Measurements from ENCODE around the gene AQP1. TPM values are rescaled to one million over a fixed set of nuclear protein-coding genes. Genes with fewer than 3 reads are reported as not detected.

AQP1 gene
- total RNA-seq, 4 donors from 2014 or later, result 48.7 to 231 (median 134) TPM

DNA sequence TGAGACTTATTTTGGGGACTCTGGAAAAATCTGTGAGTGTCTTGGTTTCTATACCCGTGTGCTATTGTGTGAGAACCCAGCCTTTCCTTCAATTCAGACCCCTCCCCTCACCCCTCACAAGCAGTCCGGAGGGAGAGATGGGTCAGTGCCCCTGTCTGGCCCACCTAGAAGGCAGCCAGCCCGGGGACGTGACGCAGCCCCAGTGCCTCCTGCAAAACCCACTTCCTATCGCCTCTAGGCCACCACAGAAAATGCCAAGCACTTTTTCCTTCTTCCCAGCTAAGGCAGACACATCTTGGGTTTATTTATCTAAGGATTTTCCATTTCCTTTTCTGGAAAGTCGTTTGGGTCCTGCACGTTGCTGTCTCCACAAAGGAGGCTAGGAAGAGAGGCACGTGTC lies 11.6 kb upstream of the AQP1 start:
- WGBS, 2 donors, result 59 to 72% methylated on average over 9 of the region's 9 CpGs

DNA sequence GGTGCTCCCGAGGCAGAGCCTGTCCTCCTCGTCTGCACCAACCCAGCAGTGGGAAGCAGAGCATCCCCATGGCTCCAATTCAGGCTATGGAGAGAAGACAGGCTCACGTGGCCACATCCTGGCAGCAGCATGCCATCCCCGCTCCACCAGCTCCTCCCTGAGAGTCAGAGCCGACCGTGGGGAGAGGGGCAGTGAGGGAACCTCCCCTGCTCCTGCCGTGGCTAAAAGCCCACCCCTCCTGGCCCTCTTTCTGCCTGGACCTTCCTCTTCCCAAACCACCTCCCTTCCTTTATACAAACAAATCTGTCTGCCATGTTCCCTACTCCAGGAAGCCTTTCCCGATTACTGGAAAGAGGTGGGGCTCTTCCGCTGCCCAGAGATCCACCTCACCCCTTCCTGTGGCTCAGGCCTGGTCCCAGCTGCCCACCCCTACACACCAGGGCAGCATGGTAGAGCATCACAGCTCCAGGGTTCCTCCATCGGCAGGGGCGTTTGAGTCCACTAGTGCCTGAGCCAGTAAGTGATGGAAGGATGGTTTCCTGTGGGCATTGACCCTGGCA lies 10.8 kb upstream of the AQP1 start:
- 78 to 84% methylated on average over 8 to 10 of the region's 11 CpGs for WGBS, 2 donors
- peak overlapping the region in 2 of 3 donors; percentile 27 to 44 for H3K27ac ChIP-seq
- no peaks in the 10 kb centered on the region for H3K27me3 ChIP-seq
- TF ChIP-seq POLR2A (IDR thresholded peaks at IDR 0.05), result no peak
- TF ChIP-seq, protein P1, sequence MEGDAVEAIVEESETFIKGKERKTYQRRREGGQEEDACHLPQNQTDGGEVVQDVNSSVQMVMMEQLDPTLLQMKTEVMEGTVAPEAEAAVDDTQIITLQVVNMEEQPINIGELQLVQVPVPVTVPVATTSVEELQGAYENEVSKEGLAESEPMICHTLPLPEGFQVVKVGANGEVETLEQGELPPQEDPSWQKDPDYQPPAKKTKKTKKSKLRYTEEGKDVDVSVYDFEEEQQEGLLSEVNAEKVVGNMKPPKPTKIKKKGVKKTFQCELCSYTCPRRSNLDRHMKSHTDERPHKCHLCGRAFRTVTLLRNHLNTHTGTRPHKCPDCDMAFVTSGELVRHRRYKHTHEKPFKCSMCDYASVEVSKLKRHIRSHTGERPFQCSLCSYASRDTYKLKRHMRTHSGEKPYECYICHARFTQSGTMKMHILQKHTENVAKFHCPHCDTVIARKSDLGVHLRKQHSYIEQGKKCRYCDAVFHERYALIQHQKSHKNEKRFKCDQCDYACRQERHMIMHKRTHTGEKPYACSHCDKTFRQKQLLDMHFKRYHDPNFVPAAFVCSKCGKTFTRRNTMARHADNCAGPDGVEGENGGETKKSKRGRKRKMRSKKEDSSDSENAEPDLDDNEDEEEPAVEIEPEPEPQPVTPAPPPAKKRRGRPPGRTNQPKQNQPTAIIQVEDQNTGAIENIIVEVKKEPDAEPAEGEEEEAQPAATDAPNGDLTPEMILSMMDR (IDR thresholded peaks at IDR 0.05), result no peak
- peaks cover 13 to 24% of the 10 kb centered on the region in 2 donors for H3K4me1 ChIP-seq
- no peaks in the 10 kb centered on the region for H3K9me3 ChIP-seq
- no peak for DNase-seq
- intact Hi-C loops (cut with DNase I), result no loop called here
- no peaks in the 10 kb centered on the region for H3K36me3 ChIP-seq
- H3K4me3 ChIP-seq (replicated peaks in 1 of 3), result no peak overlapping the region

More for the DNA sequence above, 11.6 kb upstream of the AQP1 start:
- H3K4me1 ChIP-seq, result peaks cover 7 to 18% of the 10 kb centered on the region in 2 donors
- no peak overlapping the region for H3K4me3 ChIP-seq (replicated peaks in 1 of 3)
- H3K9me3 ChIP-seq, result no peaks in the 10 kb centered on the region
- peak overlapping the region in 2 of 3 donors; percentile 27 to 44 for H3K27ac ChIP-seq
- intact Hi-C loops (cut with DNase I), result no loop called here
- no peak for DNase-seq
- H3K36me3 ChIP-seq, result no peaks in the 10 kb centered on the region
- TF ChIP-seq, protein P1 (IDR thresholded peaks at IDR 0.05), result no peak
- TF ChIP-seq POLR2A (IDR thresholded peaks at IDR 0.05), result no peak
- no peaks in the 10 kb centered on the region for H3K27me3 ChIP-seq

DNA sequence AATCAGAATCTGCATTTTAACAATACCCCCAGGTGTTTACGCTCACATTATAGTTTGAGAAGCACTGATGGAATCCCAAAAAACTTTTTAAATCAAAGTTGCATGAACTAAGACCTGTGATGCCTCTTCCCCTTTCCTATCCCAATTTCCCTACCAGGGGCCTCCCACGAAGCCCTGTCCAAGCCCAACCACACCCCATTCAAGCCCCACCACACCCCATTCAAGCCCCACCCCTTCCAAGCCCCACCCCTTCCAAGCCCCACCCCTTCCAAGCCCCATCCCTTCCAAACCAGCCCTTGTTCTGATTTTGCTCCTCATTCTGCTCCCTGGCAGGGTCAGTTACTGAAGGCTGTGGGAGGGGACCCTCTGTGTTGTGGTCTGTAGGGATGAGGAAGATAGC lies 9.8 kb upstream of the AQP1 start:
- H3K4me3 ChIP-seq (replicated peaks in 1 of 3), result no peak overlapping the region
- TF ChIP-seq, protein P1 (IDR thresholded peaks at IDR 0.05), result no peak
- no peak for TF ChIP-seq POLR2A (IDR thresholded peaks at IDR 0.05)
- no peaks in the 10 kb centered on the region for H3K36me3 ChIP-seq
- no peaks in the 10 kb centered on the region for H3K27me3 ChIP-seq
- H3K27ac ChIP-seq, result no peak overlapping the region
- intact Hi-C loops (cut with DNase I), result no loop called here
- peaks cover 15 to 24% of the 10 kb centered on the region in 2 donors for H3K4me1 ChIP-seq
- H3K9me3 ChIP-seq, result no peaks in the 10 kb centered on the region
- 82 to 92% methylated on average over 2 of the region's 2 CpGs for WGBS, 2 donors
- no peak for DNase-seq

DNA sequence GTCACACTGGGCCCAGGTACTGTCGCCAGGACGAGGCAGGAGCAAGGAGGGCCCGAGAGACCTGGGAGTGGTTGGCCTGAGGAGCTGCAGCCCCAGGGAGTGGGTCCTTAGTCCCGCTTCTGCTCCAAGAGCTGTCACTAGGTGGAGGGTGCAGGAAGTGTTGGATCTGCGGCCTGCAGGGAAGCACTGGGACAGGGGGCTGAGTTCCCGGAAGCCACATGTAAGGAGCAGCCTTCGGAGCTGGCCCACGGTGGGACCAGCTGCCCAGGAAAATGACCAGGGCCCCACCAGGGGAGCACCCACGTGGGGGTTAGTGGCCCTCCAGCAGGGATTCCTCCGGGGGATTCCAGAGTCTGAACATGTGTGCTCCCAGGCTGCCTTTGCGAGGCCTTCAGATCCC lies 9.2 kb upstream of the AQP1 start:
- intact Hi-C loops (cut with DNase I), result no loop called here
- TF ChIP-seq, protein P1 (IDR thresholded peaks at IDR 0.05), result no peak
- no peak for TF ChIP-seq POLR2A (IDR thresholded peaks at IDR 0.05)
- peaks cover 9 to 24% of the 10 kb centered on the region in 2 donors for H3K4me1 ChIP-seq

DNA sequence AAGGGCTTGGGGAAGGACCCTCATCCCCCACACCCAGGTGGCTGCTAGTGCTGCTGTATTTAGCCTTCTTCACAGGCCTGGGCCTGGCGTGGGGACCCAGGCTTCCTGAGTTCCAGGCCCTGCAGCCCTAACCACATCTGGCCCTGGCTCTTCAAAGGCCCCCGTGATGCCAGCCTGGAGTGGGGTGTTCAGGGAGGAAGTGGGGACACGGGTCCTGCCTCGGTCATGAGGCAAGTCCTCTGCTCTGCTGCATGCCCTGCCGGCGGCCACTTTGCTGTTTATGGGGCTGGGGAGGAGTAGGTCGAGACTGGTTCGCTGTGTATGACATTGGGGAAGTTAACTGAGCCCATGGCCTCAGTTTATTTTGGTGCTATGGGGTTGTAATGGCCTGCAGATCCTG lies 8.5 kb upstream of the AQP1 start:
- no peak for TF ChIP-seq POLR2A (IDR thresholded peaks at IDR 0.05)
- TF ChIP-seq, protein P1 (IDR thresholded peaks at IDR 0.05), result no peak
- Histone ChIP-seq H3K9me3 (no peaks in the 10 kb centered on the region), H3K36me3 (no peaks in the 10 kb centered on the region), H3K27me3 (no peaks in the 10 kb centered on the region), H3K27ac (no peak overlapping the region), H3K4me1 (peaks cover 9 to 31% of the 10 kb centered on the region in 2 donors), H3K4me3 (replicated peaks in 1 of 3) (no peak overlapping the region)
- 100% methylated on average over 7 of the region's 8 CpGs; no CpG with 5 or more reads in 1 of the 2 donors for WGBS, 2 donors
- intact Hi-C loops (cut with DNase I), result no loop called here
- DNase-seq, result no peak

More for the DNA sequence above, 9.2 kb upstream of the AQP1 start:
- no peak for DNase-seq
- Histone ChIP-seq H3K27ac (no peak overlapping the region), H3K4me3 (replicated peaks in 1 of 3) (no peak overlapping the region), H3K27me3 (no peaks in the 10 kb centered on the region), H3K36me3 (no peaks in the 10 kb centered on the region), H3K9me3 (no peaks in the 10 kb centered on the region)
- WGBS, 2 donors, result 77 to 86% methylated on average over 3 to 8 of the region's 11 CpGs

All from thyroid gland (tissue), 4 donors.